Fibroblast of gingiva (primary cell): ENCODE measurements around the gene HAS3.
"Not testable (repeated sequence)": the region's sequence is repeated elsewhere in the genome, so short reads cannot be mapped to it uniquely, and the experiment has no call there.

Experiments
- DNase-seq: peaks from one replicate; pipeline ENCODE4 v3.0.0-alpha.2; 2011; ENCODE audit warnings: low read depth

The HAS3 gene

GRCh38 chr16:69116256-69116875 lies 10.9 kb downstream of the HAS3 start:
- DNase-seq = no peak

GRCh38 chr16:69116906-69117305 lies 11.5 kb downstream of the HAS3 start:
- no peak for DNase-seq

GRCh38 chr16:69118468-69118867 lies 13.0 kb downstream of the HAS3 start:
- DNase-seq = no peak

- DNase-seq = no peak
Observed at GRCh38 chr16:69118994-69119393, 13.5 kb downstream of the HAS3 start.

- no peak for DNase-seq
Observed at GRCh38 chr16:69119536-69119935, 14.1 kb downstream of the HAS3 start.

GRCh38 chr16:69120096-69120664 lies 14.7 kb downstream of the HAS3 start:
- DNase-seq = no peak

- DNase-seq = peak; percentile 55
Observed at GRCh38 chr16:69123910-69124309, 18.5 kb downstream of the HAS3 start.

GRCh38 chr16:69124406-69124805 lies 19.0 kb downstream of the HAS3 start:
- DNase-seq = not testable (repeated sequence)

- DNase-seq = not testable (repeated sequence)
Observed at GRCh38 chr16:69124961-69125360, 19.5 kb downstream of the HAS3 start.

GRCh38 chr16:69126221-69126620 lies 20.8 kb downstream of the HAS3 start:
- DNase-seq = no peak

GRCh38 chr16:69126801-69127200 lies 21.3 kb downstream of the HAS3 start:
- DNase-seq = not testable (repeated sequence)

- DNase-seq = no peak
Observed at GRCh38 chr16:69127966-69128510, 22.6 kb downstream of the HAS3 start.

GRCh38 chr16:69130461-69130860 lies 25.0 kb downstream of the HAS3 start:
- DNase-seq = no peak

GRCh38 chr16:69131167-69131838 lies 25.9 kb downstream of the HAS3 start:
- no peak for DNase-seq

GRCh38 chr16:69131839-69132423 lies 26.5 kb downstream of the HAS3 start:
- peak; percentile 83 for DNase-seq

GRCh38 chr16:69132424-69133252 lies 27.2 kb downstream of the HAS3 start, which contains the start of the genes CHTF8 and UTP4:
Gene CHTF8, minus strand, starts transcription at chr16:69132588. Its CDS starts 11,130 bp downstream, at chr16:69121458.
Gene UTP4, plus strand, starts transcription at chr16:69132649. Its CDS starts 811 bp downstream, at chr16:69133460.
- DNase-seq = peak; percentile 82

- no peak for DNase-seq
Observed at GRCh38 chr16:69133373-69133954, 28.0 kb downstream of the HAS3 start.

GRCh38 chr16:69138608-69139007 lies 33.2 kb downstream of the HAS3 start:
- no peak for DNase-seq

GRCh38 chr16:69139464-69139863 lies 34.0 kb downstream of the HAS3 start:
- DNase-seq = not testable (repeated sequence)

GRCh38 chr16:69141014-69141413 lies 35.6 kb downstream of the HAS3 start:
- DNase-seq = no peak

- no peak for DNase-seq
Observed at GRCh38 chr16:69141936-69142335, 36.5 kb downstream of the HAS3 start.
